ENCODE results near the gene YBEY. TPM values are rescaled to one million over a fixed set of nuclear protein-coding genes. Genes with fewer than 3 reads are reported as not detected.

YBEY gene
- total and polyA plus RNA-seq, 2 of the 8 experiments (the other 6 are each of a cell fraction or from before 2014, with no cell fraction given) = 26.9 to 31.9 TPM

- DNase-seq (ENCODE audit: low read depth in 1 of 2, low spot score in 2 of 2) (no peak), FAIRE-seq (no peak)
- no peak overlapping the region for H2BK12ac ChIP-seq (ENCODE audit: low read depth, low read length)
- H4K91ac ChIP-seq (replicated peaks; ENCODE audit: insufficient read length, low read length) = no peak overlapping the region
- H4K8ac ChIP-seq (ENCODE audit: extremely low read depth, insufficient read depth, low read length) = no peak overlapping the region
- no peak overlapping the region for H2BK5ac ChIP-seq (ENCODE audit: low read depth, low read length)
- TF ChIP-seq BCL11A (IDR thresholded peaks at IDR 0.05; ENCODE audit: low read depth in 2 of 2, low read length in 2 of 2) (no peak), SP1 (IDR thresholded peaks at IDR 0.05; ENCODE audit: low read depth, low read length) (no peak), GTF2F1 (IDR thresholded peaks at IDR 0.05; ENCODE audit: borderline replicate concordance, low read depth, low read length) (no peak), TEAD4 (IDR thresholded peaks at IDR 0.05; ENCODE audit: low read depth, low read length) (no peak), E2F6 (IDR thresholded peaks at IDR 0.05) (no peak), HDAC2 (IDR thresholded peaks at IDR 0.05; ENCODE audit: borderline replicate concordance in 1 of 2, low read depth in 2 of 2, low read length in 2 of 2) (no peak), TAF7 (optimal IDR thresholded peaks at IDR 0.05; ENCODE audit: borderline replicate concordance, low read depth, low read length) (no peak), NRF1 (IDR thresholded peaks at IDR 0.05; ENCODE audit: low read depth, low read length) (no peak), ATF3 (IDR thresholded peaks at IDR 0.05; ENCODE audit: insufficient read depth, low read depth, low read length) (no peak), JUN (IDR thresholded peaks at IDR 0.05; ENCODE audit: low read depth, low read length) (no peak), SP4 (IDR thresholded peaks at IDR 0.05; ENCODE audit: low read length) (no peak), TBP (IDR thresholded peaks at IDR 0.05; ENCODE audit: low read depth, low read length) (no peak), CEBPB (IDR thresholded peaks at IDR 0.05; ENCODE audit: low read depth, low read length) (no peak)
- H2AK5ac ChIP-seq (ENCODE audit: low read depth, low read length) = no peak overlapping the region
- H2BK120ac ChIP-seq (replicated peaks; ENCODE audit: low read depth, low read length) = no peak overlapping the region
- no peak overlapping the region for H3K27ac ChIP-seq (ENCODE audit: low read depth, low read length)
- H3K4ac ChIP-seq (replicated peaks; ENCODE audit: insufficient read length, low read depth, low read length) = no peak overlapping the region
- no peak overlapping the region for H3K56ac ChIP-seq (replicated peaks; ENCODE audit: insufficient read length, low read depth, low read length)
- H2BK15ac ChIP-seq (ENCODE audit: low read length) = no peak overlapping the region
- H3K14ac ChIP-seq (ENCODE audit: insufficient read length) = no peak overlapping the region
- no peak overlapping the region for H3K23ac ChIP-seq (ENCODE audit: insufficient read length)
- no peaks in the 10 kb centered on the region for H3K27me3 ChIP-seq (replicated peaks in 1 of 4; ENCODE audit: control insufficient read depth in 3 of 4, extremely low read depth in 1 of 4, insufficient read depth in 3 of 4, low read length in 3 of 4)
- H2BK20ac ChIP-seq (ENCODE audit: low read length) = no peak overlapping the region
- WGBS, 2 experiments (ENCODE audit: extremely low coverage in 1 of 2, insufficient coverage in 1 of 2, insufficient read length in 1 of 2, insufficient replicate concordance in 2 of 2, low coverage in 1 of 2, low lambda C conversion rate in 2 of 2, missing lambda C conversion rate in 1 of 2) = 89% methylated on average over 1 of the region's 1 CpG; no CpG with 5 or more reads in 1 of the 2 experiments
- POLR2A ChIA-PET (ENCODE audit: partially characterized antibody) = interaction anchor here (0.5 to 2.2 kb wide), 8 partner anchors 12 to 38 kb away, joined by 3 to 6 read pairs (median 5); no protein-coding TSS in a partner anchor
- H3K9me3 ChIP-seq (ENCODE audit: insufficient read depth in 2 of 2, low read depth in 1 of 2, low read length in 1 of 2) = no peaks in the 10 kb centered on the region
- H4K20me1 ChIP-seq (replicated peaks in 1 of 2; ENCODE audit: control insufficient read depth in 1 of 2, insufficient read depth in 2 of 2, low read length in 2 of 2) = peaks cover 7 to 15% of the 10 kb centered on the region in 2 experiments
- peak overlapping the region; percentile 62 to 71 for H3K4me2 ChIP-seq (ENCODE audit: insufficient read depth in 1 of 2, low read depth in 2 of 2, low read length in 2 of 2)
- no peak overlapping the region for H2AFZ ChIP-seq (ENCODE audit: low read length)
- peaks cover 3 to 9% (median 4%) of the 10 kb centered on the region in 4 experiments; a peak in 5 of 7 replicates for H3K4me1 ChIP-seq (replicated peaks in 1 of 4; ENCODE audit: control insufficient read depth in 3 of 4, insufficient read depth in 4 of 4, low read length in 3 of 4)
- no peak overlapping the region for H4K5ac ChIP-seq (ENCODE audit: insufficient read length, low read depth, low read length)
- H3K23me2 ChIP-seq (ENCODE audit: low read depth, low read length) = peaks cover 4% of the 10 kb centered on the region
- no peak overlapping the region for H3K18ac ChIP-seq (ENCODE audit: extremely low read depth, low read length)
- CTCF ChIA-PET (ENCODE audit: partially characterized antibody) = interaction anchor here (0.6 to 2.6 kb wide), 9 partner anchors 10 to 48 kb away, joined by 3 to 9 read pairs (median 4); a partner anchor contains a TSS
- no peak overlapping the region; a peak in 1 of 7 replicates for H3K9ac ChIP-seq (replicated peaks in 1 of 4; ENCODE audit: extremely low read depth in 1 of 4, low read depth in 3 of 4, low read length in 3 of 4)
- peak overlapping the region; percentile 55 to 90 (median 74); a peak in 5 of 8 replicates for H3K4me3 ChIP-seq (ENCODE audit: extremely low read depth in 1 of 4, insufficient read depth in 2 of 4, low read depth in 3 of 4, low read length in 4 of 4)
- H3K79me2 ChIP-seq (ENCODE audit: control insufficient read depth in 1 of 2, insufficient read depth in 2 of 2, low read length in 2 of 2) = peaks cover 14 to 50% of the 10 kb centered on the region in 2 experiments
- peaks cover 9% of the 10 kb centered on the region for H3K79me1 ChIP-seq (ENCODE audit: low read depth, low read length)
- peaks cover 4 to 35% (median 14%) of the 10 kb centered on the region in 4 experiments for H3K36me3 ChIP-seq (ENCODE audit: control insufficient read depth in 2 of 4, insufficient read depth in 4 of 4, low read length in 3 of 4)
Observed at GRCh38 chr21:46284733-46285132, 1.4 kb upstream of the YBEY start.

Measured in H1 (cell line).